ENCODE results near the gene MGAM2. TPM values are rescaled to one million over a fixed set of nuclear protein-coding genes. Genes with fewer than 3 reads are reported as not detected.

Gene MGAM2
- total RNA-seq, 2 experiments from 2014 or later, result not detected

DNA sequence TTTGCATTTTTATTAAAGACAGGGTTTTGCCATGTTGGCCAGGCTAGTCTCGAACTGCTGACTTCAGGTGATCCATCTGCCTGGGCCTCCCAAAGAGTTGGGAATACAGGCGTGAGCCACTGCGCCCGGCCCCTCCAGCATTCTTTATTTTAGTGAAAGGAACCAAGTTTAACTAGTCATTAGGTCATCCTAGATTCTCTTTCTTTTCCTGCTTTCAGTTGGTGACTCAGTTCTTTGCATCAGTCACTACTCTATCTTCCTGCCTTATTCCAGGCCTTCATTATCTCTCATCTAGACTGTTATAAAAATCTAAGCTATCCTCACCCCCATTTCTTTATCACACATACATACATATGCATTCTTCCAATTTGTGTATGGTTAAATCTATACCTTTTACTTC lies 82.7 kb downstream of the MGAM2 start:
- Histone ChIP-seq H3K79me2 (ENCODE audit: insufficient read depth, low read depth, low read length) (no peaks in the 10 kb centered on the region), H3K27ac (ENCODE audit: low read depth, low read length, poor library complexity, severe bottlenecking) (no peak overlapping the region), H3K4me2 (ENCODE audit: low read length) (no peak overlapping the region), H2AFZ (ENCODE audit: low read length) (no peak overlapping the region), H3K4me1 (ENCODE audit: insufficient read depth, low read length, poor library complexity, severe bottlenecking) (no peaks in the 10 kb centered on the region), H3K4me3 (ENCODE audit: low read depth, low read length, poor library complexity, severe bottlenecking) (no peak overlapping the region), H3K9me2 (ENCODE audit: insufficient read depth, low read length) (no peaks in the 10 kb centered on the region), H3K36me3 (ENCODE audit: insufficient read depth, low read length) (no peaks in the 10 kb centered on the region), H3K9me3 (ENCODE audit: low read length) (no peaks in the 10 kb centered on the region), H4K20me1 (ENCODE audit: insufficient read depth, low read length) (no peaks in the 10 kb centered on the region)
- no peak for DNase-seq (ENCODE audit: low spot score)
- TF ChIP-seq, protein P1, sequence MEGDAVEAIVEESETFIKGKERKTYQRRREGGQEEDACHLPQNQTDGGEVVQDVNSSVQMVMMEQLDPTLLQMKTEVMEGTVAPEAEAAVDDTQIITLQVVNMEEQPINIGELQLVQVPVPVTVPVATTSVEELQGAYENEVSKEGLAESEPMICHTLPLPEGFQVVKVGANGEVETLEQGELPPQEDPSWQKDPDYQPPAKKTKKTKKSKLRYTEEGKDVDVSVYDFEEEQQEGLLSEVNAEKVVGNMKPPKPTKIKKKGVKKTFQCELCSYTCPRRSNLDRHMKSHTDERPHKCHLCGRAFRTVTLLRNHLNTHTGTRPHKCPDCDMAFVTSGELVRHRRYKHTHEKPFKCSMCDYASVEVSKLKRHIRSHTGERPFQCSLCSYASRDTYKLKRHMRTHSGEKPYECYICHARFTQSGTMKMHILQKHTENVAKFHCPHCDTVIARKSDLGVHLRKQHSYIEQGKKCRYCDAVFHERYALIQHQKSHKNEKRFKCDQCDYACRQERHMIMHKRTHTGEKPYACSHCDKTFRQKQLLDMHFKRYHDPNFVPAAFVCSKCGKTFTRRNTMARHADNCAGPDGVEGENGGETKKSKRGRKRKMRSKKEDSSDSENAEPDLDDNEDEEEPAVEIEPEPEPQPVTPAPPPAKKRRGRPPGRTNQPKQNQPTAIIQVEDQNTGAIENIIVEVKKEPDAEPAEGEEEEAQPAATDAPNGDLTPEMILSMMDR (conservative IDR thresholded peaks at IDR 0.05; ENCODE audit: low read length), result no peak
- no peak for TF ChIP-seq EZH2phosphoT487 (IDR thresholded peaks at IDR 0.05; ENCODE audit: borderline replicate concordance, low read depth, low read length)
- intact Hi-C loops (cut with micrococcal nuclease; ENCODE audit: unreplicated experiment), result no loop called here
- BruUV-seq (replicated peaks), result no TSS peak
- ChIA-PET CTCF (ENCODE audit: unreplicated experiment) (no interaction called here), POLR2A (interaction anchor here (0.7 kb wide), 1 partner anchor 927 kb away, joined by 5 read pairs; no protein-coding TSS in a partner anchor)

DNA sequence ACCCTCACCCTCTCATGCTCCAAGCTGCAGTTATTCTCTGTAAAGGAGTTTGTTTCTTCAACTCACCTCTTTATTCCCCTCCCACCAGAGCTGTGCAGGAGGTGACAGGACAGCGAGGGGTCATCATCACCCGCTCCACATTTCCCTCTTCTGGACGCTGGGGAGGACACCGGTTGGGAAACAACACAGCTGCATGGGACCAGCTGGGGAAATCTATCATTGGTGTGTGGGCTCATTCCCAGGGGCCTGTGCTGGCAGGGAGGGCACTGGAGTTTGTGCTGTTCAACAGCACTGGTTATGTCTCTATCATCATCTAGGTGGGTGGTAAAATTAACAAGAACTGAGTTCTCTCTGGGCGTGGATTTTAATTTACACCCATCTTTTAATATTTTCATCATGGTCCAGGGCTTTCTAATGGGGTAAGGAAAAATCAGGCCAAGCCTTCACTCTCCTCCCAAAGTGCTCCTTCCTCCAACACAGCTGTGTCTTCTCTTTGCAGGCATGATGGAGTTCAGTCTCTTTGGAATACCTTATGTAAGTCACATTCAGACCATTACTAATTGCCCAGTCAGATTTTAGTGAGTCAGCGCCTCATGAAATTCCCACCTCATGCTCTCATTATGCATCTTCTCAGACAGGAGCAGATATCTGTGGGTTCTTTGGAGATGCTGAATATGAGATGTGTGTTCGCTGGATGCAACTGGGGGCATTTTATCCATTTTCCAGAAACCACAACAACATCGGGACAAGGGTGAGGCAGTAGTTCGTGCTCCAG lies 84.7 kb downstream of the MGAM2 start:
- Histone ChIP-seq H3K9me3 (ENCODE audit: low read length) (no peaks in the 10 kb centered on the region), H3K4me2 (ENCODE audit: low read length) (no peak overlapping the region), H2AFZ (ENCODE audit: low read length) (no peak overlapping the region), H3K27ac (ENCODE audit: low read depth, low read length, poor library complexity, severe bottlenecking) (no peak overlapping the region), H3K36me3 (ENCODE audit: insufficient read depth, low read length) (no peaks in the 10 kb centered on the region), H4K20me1 (ENCODE audit: insufficient read depth, low read length) (no peaks in the 10 kb centered on the region), H3K4me1 (ENCODE audit: insufficient read depth, low read length, poor library complexity, severe bottlenecking) (no peaks in the 10 kb centered on the region), H3K79me2 (ENCODE audit: insufficient read depth, low read depth, low read length) (no peaks in the 10 kb centered on the region), H3K4me3 (ENCODE audit: low read depth, low read length, poor library complexity, severe bottlenecking) (no peak overlapping the region), H3K9me2 (ENCODE audit: insufficient read depth, low read length) (no peaks in the 10 kb centered on the region)
- no TSS peak for BruUV-seq (replicated peaks)
- CTCF ChIA-PET (ENCODE audit: unreplicated experiment), result no interaction called here
- TF ChIP-seq, protein P1 (conservative IDR thresholded peaks at IDR 0.05; ENCODE audit: low read length), result no peak
- no peak for TF ChIP-seq EZH2phosphoT487 (IDR thresholded peaks at IDR 0.05; ENCODE audit: borderline replicate concordance, low read depth, low read length)
- intact Hi-C loops (cut with micrococcal nuclease; ENCODE audit: unreplicated experiment), result no loop called here
- no peak for DNase-seq (ENCODE audit: low spot score)
- POLR2A ChIA-PET, result interaction anchor here (1.1 kb wide), 1 partner anchor 12 kb away, joined by 7 read pairs; no protein-coding TSS in a partner anchor

GRCh38 chr7:142200206-142200605 lies 88.7 kb downstream of the MGAM2 start:
- no peak overlapping the region for H3K4me2 ChIP-seq (ENCODE audit: low read length)
- H3K4me1 ChIP-seq (ENCODE audit: insufficient read depth, low read length, poor library complexity, severe bottlenecking), result no peaks in the 10 kb centered on the region
- no peak overlapping the region for H2AFZ ChIP-seq (ENCODE audit: low read length)
- intact Hi-C loops (cut with micrococcal nuclease; ENCODE audit: unreplicated experiment), result no loop called here
- no peak for DNase-seq (ENCODE audit: low spot score)
- H3K27ac ChIP-seq (ENCODE audit: low read depth, low read length, poor library complexity, severe bottlenecking), result no peak overlapping the region
- no peaks in the 10 kb centered on the region for H3K36me3 ChIP-seq (ENCODE audit: insufficient read depth, low read length)
- no peak for TF ChIP-seq EZH2phosphoT487 (IDR thresholded peaks at IDR 0.05; ENCODE audit: borderline replicate concordance, low read depth, low read length)
- TF ChIP-seq, protein P1 (conservative IDR thresholded peaks at IDR 0.05; ENCODE audit: low read length), result no peak
- H3K9me2 ChIP-seq (ENCODE audit: insufficient read depth, low read length), result no peaks in the 10 kb centered on the region
- H3K4me3 ChIP-seq (ENCODE audit: low read depth, low read length, poor library complexity, severe bottlenecking), result no peak overlapping the region
- H3K79me2 ChIP-seq (ENCODE audit: insufficient read depth, low read depth, low read length), result no peaks in the 10 kb centered on the region
- ChIA-PET CTCF (ENCODE audit: unreplicated experiment) (no interaction called here), POLR2A (interaction anchor here (0.5 kb wide), 1 partner anchor 1608 kb away, joined by 3 read pairs; no protein-coding TSS in a partner anchor)
- no TSS peak for BruUV-seq (replicated peaks)
- no peaks in the 10 kb centered on the region for H3K9me3 ChIP-seq (ENCODE audit: low read length)
- no peaks in the 10 kb centered on the region for H4K20me1 ChIP-seq (ENCODE audit: insufficient read depth, low read length)
